B cell (primary cell): ENCODE measurements around the gene PGAM5. TPM values are rescaled to one million over a fixed set of nuclear protein-coding genes. Genes with fewer than 3 reads are reported as not detected.

Experiments used
- ATAC-seq: fragments of 200-7000 bp; cut with Tn5 transposase; one replicate; pipeline ENCODE4 v1.10.0; 2021; ENCODE audit warnings: low read depth, mild to moderate bottlenecking, moderate number of reproducible peaks, moderate library complexity
- CTCF ChIA-PET: fragments of 350-600 bp; sonication (Branson Sonifier 250); formaldehyde crosslinking; loops from one replicate; lab custom pipeline; 2021; ENCODE audit warnings: antibody characterized with exemption, inconsistent platforms; lab: Charles Lee
- POLR2A ChIA-PET: fragments of 350-600 bp; sonication (Branson Sonifier 250); formaldehyde crosslinking; loops from one replicate; lab custom pipeline; 2021; ENCODE audit warnings: antibody characterized with exemption; lab: Charles Lee
- DNase-seq: peaks from one replicate; pipeline ENCODE4 v3.0.0; 2013
- H2AFZ ChIP-seq: 2 replicates; pipeline ENCODE4 v1.6.1; 2012; ENCODE audit warnings: mild to moderate bottlenecking, low read depth, low read length; ENCODE audit not compliant: insufficient read depth, poor library complexity, severe bottlenecking
- H3K27ac ChIP-seq, 2 donors: 1 replicate in 1 of 2; 2 replicates in 1 of 2; pipeline ENCODE4 v1.5.1; 2012 to 2013; ENCODE audit warnings: low read length in 2 of 2, mild to moderate bottlenecking in 2 of 2, moderate library complexity in 1 of 2
- H3K27me3 ChIP-seq, 4 experiments: fragments of 200-600 bp in 1 of 4; sonication (generic) in 1 of 4; replicated peaks in 1 of 4; 1 replicate in 2 of 4; 2 replicates in 2 of 4; pipeline versions ENCODE4 v1.6.1 to v1.7.0; 2013 to 2016; ENCODE audit warnings: low read length in 3 of 4, mild to moderate bottlenecking in 2 of 4, mixed read lengths in 1 of 4, moderate library complexity in 1 of 4; ENCODE audit not compliant: insufficient read depth in 4 of 4, control insufficient read depth in 3 of 4; ENCODE audit errors: control extremely low read depth in 1 of 4
- H3K36me3 ChIP-seq, 2 experiments: replicated peaks in 1 of 2; 1 replicate in 1 of 2; 2 replicates in 1 of 2; pipeline versions ENCODE4 v1.6.1 to v1.7.1; 2013; ENCODE audit warnings: low read length in 1 of 2; ENCODE audit not compliant: insufficient read depth in 2 of 2, control insufficient read depth in 1 of 2; ENCODE audit errors: control extremely low read depth in 1 of 2, extremely low read depth in 1 of 2
- H3K4me1 ChIP-seq, 2 donors: fragments of 200-600 bp in 1 of 2; sonication (generic) in 1 of 2; 1 replicate in 1 of 2; 2 replicates in 1 of 2; pipeline versions ENCODE4 v1.5.1 to v1.6.1; 2013 to 2017; ENCODE audit warnings: low read length in 2 of 2; ENCODE audit not compliant: control insufficient read depth in 2 of 2, insufficient read depth in 2 of 2
- H3K4me2 ChIP-seq: replicated peaks from 2 replicates; pipeline ENCODE3; 2012; ENCODE audit warnings: mild to moderate bottlenecking, low read depth, low read length; ENCODE audit not compliant: poor library complexity, severe bottlenecking
- H3K4me3 ChIP-seq, 5 experiments: fragments of 200-600 bp in 1 of 5; sonication (generic) in 1 of 5; 1 replicate in 3 of 5; 2 replicates in 2 of 5; pipeline versions ENCODE4 v1.5.1 to v1.7.0; 2011 to 2016; ENCODE audit warnings: low read length in 4 of 5, mild to moderate bottlenecking in 4 of 5, low read depth in 2 of 5, control low read depth in 1 of 5, moderate library complexity in 1 of 5; ENCODE audit not compliant: insufficient read depth in 1 of 5; ENCODE audit errors: control extremely low read depth in 1 of 5, extremely low read depth in 1 of 5
- H3K79me2 ChIP-seq: fragments of 200-600 bp; sonication (generic); one replicate; pipeline ENCODE4 v1.6.0; 2016; ENCODE audit warnings: low read length; ENCODE audit not compliant: control insufficient read depth, insufficient read depth
- H3K9ac ChIP-seq: fragments of 200-600 bp; sonication (generic); 2 replicates; pipeline ENCODE4 v1.6.1; 2017; ENCODE audit warnings: mild to moderate bottlenecking, low read length, moderate library complexity
- H3K9me3 ChIP-seq, 3 donors: one replicate each; pipeline versions ENCODE4 v1.6.1 to v1.7.1; 2013; ENCODE audit warnings: low read length in 2 of 3; ENCODE audit not compliant: control insufficient read depth in 2 of 3, insufficient read depth in 1 of 3; ENCODE audit errors: control extremely low read depth in 1 of 3
- H4K20me1 ChIP-seq: 2 replicates; pipeline ENCODE4 v1.6.0; 2012; ENCODE audit warnings: mild to moderate bottlenecking, low read length; ENCODE audit not compliant: insufficient read depth, control insufficient read depth, poor library complexity, severe bottlenecking
- H3K27ac Mint-ChIP-seq: one replicate; pipeline ENCODE4 v1.8.0; 2021; ENCODE audit warnings: mixed read lengths
- H3K27me3 Mint-ChIP-seq: one replicate; pipeline ENCODE4 v1.8.0; 2021; ENCODE audit warnings: mixed read lengths
- H3K4me1 Mint-ChIP-seq: one replicate; pipeline ENCODE4 v1.8.0; 2021; ENCODE audit warnings: mixed read lengths
- H3K4me3 Mint-ChIP-seq: one replicate; pipeline ENCODE4 v1.8.0; 2021; ENCODE audit warnings: mixed read lengths
- H3K9me3 Mint-ChIP-seq: one replicate; pipeline ENCODE4 v1.8.0; 2022; ENCODE audit warnings: mixed read lengths; ENCODE audit not compliant: insufficient read depth
- CTCF ChIP-seq: fragments of 200-600 bp; IDR thresholded peaks from one replicate; pipeline ENCODE4 v1.8.0; 2022; ENCODE audit warnings: antibody characterized with exemption, mild to moderate bottlenecking
- EZH2 ChIP-seq: IDR thresholded peaks from 2 replicates; pipeline ENCODE4 v1.6.1; 2012; ENCODE audit warnings: borderline replicate concordance, low read depth, mild to moderate bottlenecking, moderate library complexity, low read length; ENCODE audit not compliant: insufficient read depth, poor library complexity, severe bottlenecking
- WGBS: methylation state at CpG from one replicate; pipeline ENCODE4 v1.1.5; 2013; ENCODE audit warnings: missing lambda C conversion rate; ENCODE audit not compliant: insufficient coverage; 5-methylcytosine and 5-hydroxymethylcytosine counted together
- intact Hi-C: fragments of 100-400 bp; cut with micrococcal nuclease; formaldehyde crosslinking; loops from one replicate; pipeline ENCODE4 v1.10.0; 2022
- polyA plus RNA-seq: library from polyadenylated mRNA; depleted of rRNA; stranded (reverse); fragments of >200 nt; gene quantifications from 2 replicates; pipeline ENCODE4 v1.2.3, GENCODE V29; 2012
- total RNA-seq, 2 donors: library from RNA; stranded (reverse); fragments of 120-200 nt in 1 of 2; gene quantifications; 1 replicate in 1 of 2; 2 replicates in 1 of 2; pipeline versions ENCODE4 v1.2.3 to v1.2.4, GENCODE V29; 2013 to 2022

The PGAM5 gene
- total and polyA plus RNA-seq, 2 donors (not counting 1 experiment from before 2014, with no cell fraction given), result 14.6 to 29.9 TPM

- under 1% methylated on average over 129 of the region's 134 CpGs for WGBS
- no peaks in the 10 kb centered on the region for H3K27me3 Mint-ChIP-seq
- Histone ChIP-seq H3K4me2 (peak within 1 kb of the TSS; percentile 87), H3K27ac (peak within 1 kb of the TSS in 1 of 2 donors; percentile 56), H3K27me3 (no peaks in the 10 kb centered on the region), H2AFZ (peak within 1 kb of the TSS; percentile 75), H4K20me1 (peaks cover 13% of the 10 kb centered on the region), H3K36me3 (no peaks in the 10 kb centered on the region), H3K9ac (peak within 1 kb of the TSS; percentile 68), H3K4me3 (peak within 1 kb of the TSS in 4 of 5 experiments; percentile 29 to 64 (median 60)), H3K79me2 (peaks cover 31% of the 10 kb centered on the region), H3K4me1 (peaks cover 8 to 12% of the 10 kb centered on the region in 2 donors), H3K9me3 (no peaks in the 10 kb centered on the region)
- CTCF ChIA-PET, result no interaction called here
- H3K4me1 Mint-ChIP-seq, result peaks cover 20% of the 10 kb centered on the region
- H3K9me3 Mint-ChIP-seq, result no peaks in the 10 kb centered on the region
- DNase-seq, result peak; percentile 96
- TF ChIP-seq CTCF, result no peak
- TF ChIP-seq EZH2, result no peak
- intact Hi-C loops, result loop anchor here (1.0 to 5.0 kb wide), 3 partner anchors 23 to 200 kb away; partner anchors contain the start of genes CHFR and PGAM5
- H3K27ac Mint-ChIP-seq, result peak within 1 kb of the TSS; percentile 71
- peak within 1 kb of the TSS; percentile 87 for H3K4me3 Mint-ChIP-seq
- peak; percentile 94 for ATAC-seq
- POLR2A ChIA-PET, result no interaction called here
Observed at GRCh38 chr12:132687211-132688164, 23.2 kb upstream of the PGAM5 start, which contains the start of the genes POLE and PXMP2. TSS of gene POLE (minus strand) at chr12:132687342. CDS start at chr12:132687315, 27 bp downstream. TSS of gene PXMP2 (plus strand) at chr12:132687587. CDS start at chr12:132687671, 84 bp downstream.
